ENCODE results near the gene TRUB2.

TRUB2 gene

DNA sequence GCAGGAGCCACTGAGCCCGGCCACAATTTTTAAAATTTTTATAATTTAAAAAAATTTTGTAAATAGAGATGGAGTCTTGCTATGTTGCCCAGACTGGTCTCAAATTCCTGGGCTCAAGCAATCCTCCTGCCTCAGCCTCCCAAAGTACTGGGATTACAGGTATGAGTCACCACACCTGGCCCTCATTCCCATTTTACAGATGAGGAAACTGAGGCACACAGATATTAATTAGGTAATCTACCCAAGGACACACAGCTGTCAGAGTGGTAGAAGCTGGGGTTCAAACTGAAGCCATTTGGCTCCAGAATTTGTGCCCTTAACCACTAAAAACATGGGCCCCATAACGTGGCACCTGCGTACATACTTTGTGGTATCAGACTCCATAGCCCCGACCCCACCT is 7.5 kb downstream of the TRUB2 start:
- peaks cover 43% of the 10 kb centered on the region for H3K36me3 ChIP-seq (ENCODE audit: control insufficient read depth, low read length)
- H3K4me1 ChIP-seq (ENCODE audit: control insufficient read depth, low read length) = no peaks in the 10 kb centered on the region
- no peaks in the 10 kb centered on the region for H3F3A ChIP-seq (ENCODE audit: control insufficient read depth, insufficient read depth)
- no peak for TF ChIP-seq EZH2phosphoT487 (IDR thresholded peaks at IDR 0.05; ENCODE audit: borderline replicate concordance, low read length)
- TF ChIP-seq, protein P1, sequence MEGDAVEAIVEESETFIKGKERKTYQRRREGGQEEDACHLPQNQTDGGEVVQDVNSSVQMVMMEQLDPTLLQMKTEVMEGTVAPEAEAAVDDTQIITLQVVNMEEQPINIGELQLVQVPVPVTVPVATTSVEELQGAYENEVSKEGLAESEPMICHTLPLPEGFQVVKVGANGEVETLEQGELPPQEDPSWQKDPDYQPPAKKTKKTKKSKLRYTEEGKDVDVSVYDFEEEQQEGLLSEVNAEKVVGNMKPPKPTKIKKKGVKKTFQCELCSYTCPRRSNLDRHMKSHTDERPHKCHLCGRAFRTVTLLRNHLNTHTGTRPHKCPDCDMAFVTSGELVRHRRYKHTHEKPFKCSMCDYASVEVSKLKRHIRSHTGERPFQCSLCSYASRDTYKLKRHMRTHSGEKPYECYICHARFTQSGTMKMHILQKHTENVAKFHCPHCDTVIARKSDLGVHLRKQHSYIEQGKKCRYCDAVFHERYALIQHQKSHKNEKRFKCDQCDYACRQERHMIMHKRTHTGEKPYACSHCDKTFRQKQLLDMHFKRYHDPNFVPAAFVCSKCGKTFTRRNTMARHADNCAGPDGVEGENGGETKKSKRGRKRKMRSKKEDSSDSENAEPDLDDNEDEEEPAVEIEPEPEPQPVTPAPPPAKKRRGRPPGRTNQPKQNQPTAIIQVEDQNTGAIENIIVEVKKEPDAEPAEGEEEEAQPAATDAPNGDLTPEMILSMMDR (IDR thresholded peaks at IDR 0.05; ENCODE audit: low read depth, low read length, poor library complexity, severe bottlenecking) = no peak
- H3K79me2 ChIP-seq (ENCODE audit: control insufficient read depth, low read length) = no peaks in the 10 kb centered on the region
- no peak overlapping the region for H3K4me3 ChIP-seq (ENCODE audit: low read length)
- no peaks in the 10 kb centered on the region for H4K20me1 ChIP-seq (ENCODE audit: control insufficient read depth, insufficient read depth, low read depth, low read length)
- H3K9me2 ChIP-seq (replicated peaks; ENCODE audit: control insufficient read depth, low read length) = no peaks in the 10 kb centered on the region
- no peak overlapping the region for H3K4me2 ChIP-seq (ENCODE audit: low read length)
- no peaks in the 10 kb centered on the region for H3K27me3 ChIP-seq (ENCODE audit: control insufficient read depth, low read length)
- no peaks in the 10 kb centered on the region for H3K9me3 ChIP-seq (ENCODE audit: control insufficient read depth, insufficient read depth, low read length)
- H3K27ac ChIP-seq (ENCODE audit: low read depth, low read length) = no peak overlapping the region

DNA sequence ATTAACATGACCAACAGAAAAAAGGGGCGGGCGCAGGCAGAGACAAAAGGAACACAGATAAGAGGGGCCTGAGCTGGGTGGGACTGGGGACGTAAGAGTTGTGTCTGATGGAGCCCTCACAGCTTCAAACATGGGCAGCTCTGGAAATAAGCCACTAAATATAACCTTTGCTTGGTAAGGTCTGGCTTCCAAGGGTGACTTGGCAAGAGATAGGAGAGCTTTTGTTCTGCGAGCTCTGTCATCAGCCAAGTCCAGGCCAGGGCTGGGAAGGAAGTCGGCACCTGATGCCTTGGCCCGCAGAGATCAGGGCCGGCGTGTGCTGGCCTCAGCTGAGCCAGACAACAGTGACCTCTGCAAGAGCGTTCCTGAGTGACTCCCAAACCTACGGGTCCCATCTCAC is 11.8 kb downstream of the TRUB2 start:
- H4K20me1 ChIP-seq (ENCODE audit: control insufficient read depth, insufficient read depth, low read depth, low read length) = no peaks in the 10 kb centered on the region
- no peak overlapping the region for H3K4me3 ChIP-seq (ENCODE audit: low read length)
- TF ChIP-seq, protein P1 (IDR thresholded peaks at IDR 0.05; ENCODE audit: low read depth, low read length, poor library complexity, severe bottlenecking) = no peak
- TF ChIP-seq EZH2phosphoT487 (IDR thresholded peaks at IDR 0.05; ENCODE audit: borderline replicate concordance, low read length) = no peak
- H3K27me3 ChIP-seq (ENCODE audit: control insufficient read depth, low read length) = no peaks in the 10 kb centered on the region
- no peaks in the 10 kb centered on the region for H3K9me3 ChIP-seq (ENCODE audit: control insufficient read depth, insufficient read depth, low read length)
- H3K27ac ChIP-seq (ENCODE audit: low read depth, low read length) = no peak overlapping the region
- H3K4me1 ChIP-seq (ENCODE audit: control insufficient read depth, low read length) = no peaks in the 10 kb centered on the region
- H3F3A ChIP-seq (ENCODE audit: control insufficient read depth, insufficient read depth) = no peaks in the 10 kb centered on the region
- H3K36me3 ChIP-seq (ENCODE audit: control insufficient read depth, low read length) = peaks cover 40% of the 10 kb centered on the region
- no peaks in the 10 kb centered on the region for H3K79me2 ChIP-seq (ENCODE audit: control insufficient read depth, low read length)
- no peaks in the 10 kb centered on the region for H3K9me2 ChIP-seq (replicated peaks; ENCODE audit: control insufficient read depth, low read length)
- H3K4me2 ChIP-seq (ENCODE audit: low read length) = no peak overlapping the region

DNA sequence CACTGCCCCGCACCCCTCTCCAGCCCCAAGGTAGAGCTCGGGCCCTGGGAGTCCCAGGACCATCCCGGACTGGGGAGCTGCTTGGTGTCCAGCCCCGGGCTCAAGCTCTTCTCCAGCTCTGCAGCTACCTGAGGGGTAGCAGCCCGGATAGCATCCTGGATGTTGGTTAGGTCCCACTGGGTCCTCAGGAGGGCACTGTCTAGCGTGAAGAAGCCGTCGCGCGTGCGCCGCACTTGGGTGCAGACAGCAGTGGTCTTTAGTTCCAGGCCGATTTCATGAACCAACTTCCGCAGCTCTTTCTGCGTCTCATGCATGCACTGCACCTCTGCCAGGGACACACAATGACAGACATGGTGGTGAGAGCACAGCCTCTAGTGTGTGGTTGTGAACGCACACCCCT is 12.7 kb downstream of the TRUB2 start:
- no peak overlapping the region for H3K27ac ChIP-seq (ENCODE audit: low read depth, low read length)
- H3K79me2 ChIP-seq (ENCODE audit: control insufficient read depth, low read length) = no peaks in the 10 kb centered on the region
- no peaks in the 10 kb centered on the region for H3K9me2 ChIP-seq (replicated peaks; ENCODE audit: control insufficient read depth, low read length)
- H3K9me3 ChIP-seq (ENCODE audit: control insufficient read depth, insufficient read depth, low read length) = no peaks in the 10 kb centered on the region
- H4K20me1 ChIP-seq (ENCODE audit: control insufficient read depth, insufficient read depth, low read depth, low read length) = no peaks in the 10 kb centered on the region
- TF ChIP-seq EZH2phosphoT487 (IDR thresholded peaks at IDR 0.05; ENCODE audit: borderline replicate concordance, low read length) = no peak
- TF ChIP-seq, protein P1 (IDR thresholded peaks at IDR 0.05; ENCODE audit: low read depth, low read length, poor library complexity, severe bottlenecking) = no peak
- no peak overlapping the region for H3K4me2 ChIP-seq (ENCODE audit: low read length)
- no peaks in the 10 kb centered on the region for H3K4me1 ChIP-seq (ENCODE audit: control insufficient read depth, low read length)
- peaks cover 36% of the 10 kb centered on the region for H3K36me3 ChIP-seq (ENCODE audit: control insufficient read depth, low read length)
- H3K27me3 ChIP-seq (ENCODE audit: control insufficient read depth, low read length) = no peaks in the 10 kb centered on the region
- H3F3A ChIP-seq (ENCODE audit: control insufficient read depth, insufficient read depth) = no peaks in the 10 kb centered on the region
- H3K4me3 ChIP-seq (ENCODE audit: low read length) = no peak overlapping the region

DNA sequence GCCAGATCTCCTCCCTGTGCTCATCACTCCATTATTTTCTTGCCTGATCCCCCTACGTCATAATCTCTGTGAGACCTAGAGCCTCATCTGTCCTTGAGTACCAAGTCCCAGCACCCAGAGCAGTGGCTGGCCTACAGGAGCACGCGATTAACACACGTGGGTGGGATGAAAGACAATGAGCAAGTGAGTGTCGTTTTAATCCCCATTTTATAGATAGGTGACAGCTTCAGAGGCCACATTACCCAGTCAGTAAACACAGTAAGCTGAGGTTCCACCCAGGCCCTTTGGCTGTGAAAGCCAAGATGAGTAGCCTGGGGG is 17.3 kb downstream of the TRUB2 start:
- Histone ChIP-seq H3K4me3 (ENCODE audit: low read length) (no peak overlapping the region), H3K4me1 (ENCODE audit: control insufficient read depth, low read length) (no peaks in the 10 kb centered on the region), H3K36me3 (ENCODE audit: control insufficient read depth, low read length) (peaks cover 14% of the 10 kb centered on the region), H3K79me2 (ENCODE audit: control insufficient read depth, low read length) (no peaks in the 10 kb centered on the region), H3K27ac (ENCODE audit: low read depth, low read length) (no peak overlapping the region), H4K20me1 (ENCODE audit: control insufficient read depth, insufficient read depth, low read depth, low read length) (no peaks in the 10 kb centered on the region), H3K27me3 (ENCODE audit: control insufficient read depth, low read length) (no peaks in the 10 kb centered on the region), H3K4me2 (ENCODE audit: low read length) (no peak overlapping the region), H3F3A (ENCODE audit: control insufficient read depth, insufficient read depth) (no peaks in the 10 kb centered on the region), H3K9me3 (ENCODE audit: control insufficient read depth, insufficient read depth, low read length) (no peaks in the 10 kb centered on the region), H3K9me2 (replicated peaks; ENCODE audit: control insufficient read depth, low read length) (no peaks in the 10 kb centered on the region)
- TF ChIP-seq EZH2phosphoT487 (IDR thresholded peaks at IDR 0.05; ENCODE audit: borderline replicate concordance, low read length) = no peak
- TF ChIP-seq, protein P1 (IDR thresholded peaks at IDR 0.05; ENCODE audit: low read depth, low read length, poor library complexity, severe bottlenecking) = no peak
